Left renal pelvis (tissue), 4 donors: ENCODE data around the gene STAC2. TPM values are rescaled to one million over a fixed set of nuclear protein-coding genes. Genes with fewer than 3 reads are reported as not detected.
"Not testable (repeated sequence)": the region's sequence is repeated elsewhere in the genome, so short reads cannot be mapped to it uniquely, and the experiment has no call there.

Experiments used
- DNase-seq, 4 donors: peaks; one replicate each; pipeline ENCODE4 v3.0.0-alpha.2; 2013; ENCODE audit warnings: low read depth in 4 of 4, low spot score in 3 of 4
- polyA plus RNA-seq, 4 donors: library from polyadenylated mRNA; unstranded; fragments of 120-200 nt; gene quantifications; one replicate each; pipeline ENCODE4 v1.2.1, GENCODE V29; 2013; ENCODE audit not compliant: insufficient read length in 4 of 4

Gene STAC2
- 1 to 10 TPM; 1.8 to 6.2 (median 3.3) TPM for polyA plus RNA-seq

GRCh38 chr17:39225308-39225958, at the start of gene STAC2:
TSS of gene STAC2 (minus strand) at chr17:39225945. CDS start at chr17:39225502, 443 bp downstream.
- DNase-seq: no peak

- no peak for DNase-seq
Observed at GRCh38 chr17:39271546-39271945, 45.8 kb upstream of the STAC2 start.

DNA sequence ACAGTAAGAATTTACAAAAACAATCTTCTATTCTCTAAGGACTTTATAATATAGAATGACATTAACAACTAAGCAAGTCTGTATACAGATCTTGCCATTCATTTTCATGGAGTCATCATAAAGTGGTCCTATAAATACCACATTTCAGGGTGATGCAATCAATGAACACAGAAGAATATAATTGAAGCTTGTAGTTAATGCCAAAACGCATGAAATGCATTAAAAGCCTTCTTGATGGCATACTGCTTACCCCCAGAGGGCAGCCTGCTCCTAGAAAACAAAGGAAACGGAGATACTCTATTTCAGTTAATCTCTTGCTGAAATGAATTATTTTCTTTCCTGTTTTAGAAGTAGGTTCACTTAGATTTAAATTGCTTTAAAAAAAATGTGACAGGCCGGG, 45.2 kb upstream of the STAC2 start:
- DNase-seq: no peak

DNA sequence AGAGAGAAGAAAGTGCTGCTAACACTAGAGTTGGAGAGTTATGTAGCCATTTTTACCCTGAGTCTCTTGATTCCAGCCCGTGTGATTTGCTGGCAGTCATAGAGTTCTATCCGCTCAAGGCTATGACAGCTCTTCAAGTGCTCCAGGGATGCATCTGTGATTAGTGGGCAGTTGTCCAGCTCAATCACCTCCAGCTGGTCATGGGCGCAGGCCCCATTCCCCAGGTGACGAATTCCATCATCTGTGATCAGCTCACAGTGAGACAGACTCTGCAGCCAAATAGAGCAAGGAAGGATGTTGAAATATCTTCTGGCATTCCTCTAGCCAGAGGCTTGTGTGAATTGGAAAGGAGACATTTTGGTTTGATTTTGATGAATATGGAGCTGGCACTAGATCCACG, 38.4 kb upstream of the STAC2 start:
- no peak for DNase-seq

GRCh38 chr17:39261286-39261685, 35.5 kb upstream of the STAC2 start:
- DNase-seq: no peak

DNA sequence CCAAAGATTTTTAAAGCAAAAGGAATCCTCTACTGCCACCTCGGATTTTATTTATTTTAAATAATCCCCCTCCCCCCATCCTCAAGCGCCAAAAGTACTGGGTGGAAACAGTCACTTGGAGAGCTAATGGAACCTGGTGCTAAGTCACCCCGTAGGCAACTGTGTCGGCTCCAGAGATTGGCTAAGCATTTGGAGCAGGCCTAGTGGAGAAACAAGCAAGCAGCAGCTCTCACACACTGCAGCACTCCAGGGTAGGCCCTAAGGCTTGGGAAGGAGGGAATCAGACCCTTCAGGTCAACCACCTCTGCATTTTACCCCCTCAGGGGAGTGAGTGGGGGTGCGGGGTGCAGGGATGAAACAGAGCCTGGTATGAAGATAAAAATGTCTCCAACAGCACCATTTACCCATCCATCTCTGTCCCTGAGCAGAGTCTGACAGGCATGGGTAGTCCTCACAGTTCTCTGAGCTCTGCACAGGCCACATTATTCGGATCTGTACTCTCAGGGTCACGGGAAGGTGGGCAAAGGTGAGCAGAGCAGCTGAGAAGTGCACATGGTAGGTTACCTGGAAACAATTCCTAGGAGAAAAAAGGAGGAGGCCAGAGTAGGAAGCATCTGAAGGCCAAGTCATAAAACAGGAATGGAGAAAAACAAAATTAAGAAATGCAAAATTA, 27.2 kb upstream of the STAC2 start:
- no peak for DNase-seq

- no peak for DNase-seq
Observed at GRCh38 chr17:39251997-39252396, 26.3 kb upstream of the STAC2 start.

DNA sequence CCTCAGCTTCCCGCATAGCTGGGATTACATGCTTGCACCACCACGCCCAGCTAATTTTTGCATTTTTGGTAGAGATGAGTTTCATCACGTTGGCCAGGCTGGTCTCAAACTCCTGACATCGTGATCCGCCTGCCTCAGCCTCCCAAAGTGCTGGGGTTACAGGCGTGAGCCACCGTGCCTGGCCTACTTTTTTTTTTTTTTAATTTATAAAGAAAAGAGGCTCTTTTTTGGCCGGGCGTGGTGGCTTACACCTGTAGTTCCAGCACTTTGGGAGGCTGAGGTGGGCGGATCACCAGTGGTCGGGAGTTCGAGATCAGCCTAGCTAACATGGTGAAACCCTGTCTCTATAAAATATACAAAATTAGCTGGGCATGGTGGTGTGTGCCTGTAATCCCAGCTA, 24.3 kb upstream of the STAC2 start:
- not testable (repeated sequence) for DNase-seq

DNA sequence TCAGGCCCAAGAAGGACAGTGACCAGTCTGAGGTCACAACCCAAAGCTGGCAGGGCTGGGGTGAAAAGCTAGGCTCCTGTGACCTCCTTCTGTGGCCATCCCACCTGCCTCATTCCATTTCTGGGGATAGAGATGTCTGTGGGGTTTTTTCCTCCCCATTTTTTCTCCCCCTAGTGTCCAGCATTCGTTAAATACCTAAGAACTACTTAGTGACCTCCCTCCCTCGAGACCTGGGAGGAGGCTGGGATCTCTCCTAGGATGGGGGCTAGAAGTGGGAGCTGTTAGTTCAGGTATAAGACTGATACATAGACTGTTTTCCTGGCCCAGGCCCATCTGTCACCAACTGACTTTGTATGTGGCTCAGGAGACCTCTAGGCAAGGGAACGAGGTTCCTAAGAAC, 20.5 kb upstream of the STAC2 start:
- no peak for DNase-seq

GRCh38 chr17:39244600-39245570, 19.1 kb upstream of the STAC2 start:
- peak; percentile 59 to 80 (median 70) for DNase-seq

GRCh38 chr17:39244016-39244599, 18.4 kb upstream of the STAC2 start:
- no peak for DNase-seq

GRCh38 chr17:39243155-39243554, 17.4 kb upstream of the STAC2 start:
- no peak for DNase-seq

- DNase-seq: no peak
Observed at GRCh38 chr17:39240631-39241030, 14.9 kb upstream of the STAC2 start.

DNA sequence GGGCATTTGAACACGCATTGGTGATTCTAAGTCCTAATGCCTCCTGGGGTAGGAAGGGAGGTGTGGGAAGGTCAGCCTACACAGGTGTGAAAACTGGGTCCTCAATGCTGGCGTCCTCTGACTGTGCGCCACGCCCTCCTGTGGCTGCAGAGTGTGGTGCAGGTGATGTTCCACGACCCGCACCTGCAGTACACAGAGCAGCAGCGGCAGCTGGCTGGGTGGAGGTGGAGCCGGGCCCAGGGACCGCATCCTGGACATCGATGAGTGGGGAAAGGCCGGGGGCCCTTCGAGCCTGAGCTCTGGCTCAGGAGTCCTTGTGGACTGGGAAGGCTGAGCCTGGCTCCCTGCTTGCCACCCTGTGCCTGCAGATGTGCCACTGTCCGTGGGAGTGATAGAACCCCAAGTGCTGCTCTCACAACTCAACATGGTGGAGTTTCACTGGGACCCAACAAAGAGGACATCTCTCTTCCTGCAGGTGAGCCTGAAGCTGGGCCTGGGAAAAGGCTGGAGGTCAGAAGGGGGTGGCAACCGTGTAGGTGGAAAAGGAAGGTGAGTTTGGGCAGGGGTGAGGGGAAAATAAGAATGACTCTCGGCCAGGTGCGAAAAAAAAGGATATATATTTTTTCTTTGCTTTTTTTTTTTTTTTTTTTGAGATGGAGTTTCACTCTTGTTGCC, 14.0 kb upstream of the STAC2 start:
- DNase-seq: no peak

- DNase-seq: no peak
Observed at GRCh38 chr17:39238311-39238972, 12.7 kb upstream of the STAC2 start.

- DNase-seq: no peak
Observed at GRCh38 chr17:39237586-39237985, 11.8 kb upstream of the STAC2 start.

DNA sequence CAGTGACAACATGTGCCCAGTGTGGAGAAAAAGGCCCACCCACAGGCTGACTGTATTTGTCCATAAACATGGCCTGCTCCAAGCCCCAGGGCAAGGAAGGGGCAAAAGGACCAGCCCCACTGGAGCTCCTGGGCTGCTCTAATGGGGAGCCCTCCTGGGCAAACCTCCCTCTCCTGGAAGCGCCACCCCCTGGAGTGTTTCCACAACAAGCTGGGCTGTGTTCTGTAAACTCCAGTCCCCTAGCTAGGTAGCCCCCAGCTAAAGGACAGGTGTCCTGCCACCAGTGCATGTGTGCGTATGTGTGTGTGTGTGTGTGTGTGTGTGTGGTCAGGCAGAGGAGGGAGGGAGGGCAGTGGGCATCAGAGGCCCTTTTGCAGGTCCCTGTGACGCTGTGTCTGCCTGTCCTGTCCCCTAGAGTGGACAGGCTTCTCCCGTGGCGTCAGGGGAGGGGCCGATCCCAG, 11.3 kb upstream of the STAC2 start:
- DNase-seq: no peak

DNA sequence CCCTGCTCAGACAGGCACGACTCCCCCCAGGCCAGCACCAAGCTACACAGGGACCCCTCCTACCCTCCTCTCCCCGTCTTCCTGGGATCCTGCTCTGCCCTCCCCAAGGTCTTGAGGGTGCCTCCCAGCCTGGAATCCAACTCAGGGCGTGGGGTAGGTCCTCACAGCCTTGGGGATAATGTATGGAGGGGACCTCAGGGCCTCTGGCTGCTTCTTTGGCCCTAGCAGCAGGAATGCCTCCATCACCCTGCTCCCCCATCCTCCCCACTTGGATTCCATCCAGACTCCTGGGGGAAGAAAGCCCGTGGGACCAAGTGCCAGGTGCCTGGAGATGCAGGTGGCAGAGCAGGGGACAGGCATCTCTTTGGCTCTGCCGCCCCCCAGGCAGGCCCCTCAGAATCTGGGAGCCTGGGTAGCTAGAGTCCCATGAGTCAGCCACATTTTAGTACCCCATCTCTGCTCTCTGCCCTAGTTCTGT, 10.7 kb upstream of the STAC2 start:
- DNase-seq: no peak
